HCT116 (cell line): ENCODE results near the gene ABCC2. TPM values are rescaled to one million over a fixed set of nuclear protein-coding genes. Genes with fewer than 3 reads are reported as not detected.

Source experiments
- ATAC-seq: fragments of 200-7000 bp; cut with Tn5 transposase; 2 replicates; pipeline ENCODE4 v1.9.1; 2020; ENCODE audit warnings: mild to moderate bottlenecking, moderate library complexity
- BruUV-seq: library from RNA; stranded (reverse); fragments of 400-500 nt; replicated peaks from 2 replicates; lab custom pipeline; 2021; lab: Mats Ljungman, UMichigan
- CTCF ChIA-PET: fragments of 300-600 bp; sonication (Branson Sonifier 250); formaldehyde crosslinking; loops from one replicate; lab custom pipeline; 2021; ENCODE audit warnings: antibody characterized with exemption; lab: Charles Lee
- POLR2A ChIA-PET: fragments of 300-600, 350-600 bp; sonication (Branson Sonifier 250); formaldehyde crosslinking; loops from one replicate; lab custom pipeline; 2021; ENCODE audit warnings: antibody characterized with exemption; lab: Charles Lee
- RAD21 ChIA-PET, 2 experiments: fragments of 300-600 bp; sonication (Branson Sonifier 250); formaldehyde crosslinking; loops; one replicate each; lab custom pipeline; 2023; ENCODE audit warnings: low total read pairs in 2 of 2; ENCODE audit not compliant: uncharacterized antibody in 2 of 2, unreplicated experiment in 2 of 2, low non-redundant PET in 1 of 2; lab: Charles Lee
- DNase-seq: peaks from one replicate; pipeline ENCODE4 v3.0.0-alpha.2; 2010; ENCODE audit warnings: low read depth, low spot score
- H2AFZ ChIP-seq: fragments of 200-600 bp; shearing (Covaris generic), sonication (generic); 2 replicates; pipeline ENCODE4 v1.6.1; 2017; ENCODE audit warnings: low read depth, mixed run types, mixed read lengths, antibody characterized with exemption, low read length; ENCODE audit not compliant: poor library complexity, severe bottlenecking
- H3K27ac ChIP-seq: 2 replicates; pipeline ENCODE4 v1.5.1; 2012; ENCODE audit warnings: low read depth, low read length
- H3K27me3 ChIP-seq: fragments of 200-600 bp; sonication (generic); 2 replicates; pipeline ENCODE4 v1.6.1; 2016; ENCODE audit warnings: mixed run types, low read length, mixed read lengths; ENCODE audit not compliant: insufficient read depth
- H3K36me3 ChIP-seq, 2 experiments: fragments of 200-500 bp in 1 of 2; fragments of 200-600 bp in 1 of 2; sonication (Bioruptor generic) in 1 of 2; sonication (generic) in 1 of 2; 2 replicates each; pipeline versions ENCODE4 v1.5.1 to v1.6.1; 2014 to 2016; ENCODE audit warnings: low read length in 2 of 2, inconsistent platforms in 1 of 2, mixed read lengths in 1 of 2, mixed run types in 1 of 2; ENCODE audit not compliant: insufficient read depth in 2 of 2, control insufficient read depth in 1 of 2
- H3K4me1 ChIP-seq, 2 experiments: fragments of 200-600 bp in 1 of 2; sonication (generic) in 1 of 2; 2 replicates each; pipeline versions ENCODE4 v1.5.1 to v1.6.1; 2012 to 2017; ENCODE audit warnings: low read length in 2 of 2, inconsistent platforms in 1 of 2, mild to moderate bottlenecking in 1 of 2, mixed read lengths in 1 of 2, mixed run types in 1 of 2, moderate library complexity in 1 of 2; ENCODE audit not compliant: insufficient read depth in 2 of 2, control insufficient read depth in 1 of 2
- H3K4me2 ChIP-seq: fragments of 200-600 bp; sonication (generic); 2 replicates; pipeline ENCODE4 v1.6.1; 2017; ENCODE audit warnings: mixed run types, low read length, mixed read lengths
- H3K4me3 ChIP-seq, 2 experiments: fragments of 200-600 bp in 1 of 2; sonication (generic) in 1 of 2; replicated peaks in 1 of 2; 2 replicates each; pipeline ENCODE4 v1.5.1; 2011 to 2016; ENCODE audit warnings: low read length in 2 of 2, control low read depth in 1 of 2, low read depth in 1 of 2, mild to moderate bottlenecking in 1 of 2, mixed read lengths in 1 of 2, mixed run types in 1 of 2
- H3K79me2 ChIP-seq: fragments of 200-600 bp; sonication (generic); 2 replicates; pipeline ENCODE4 v1.6.1; 2017; ENCODE audit warnings: mild to moderate bottlenecking, mixed run types, low read length, moderate library complexity, mixed read lengths; ENCODE audit not compliant: insufficient read depth
- H3K9ac ChIP-seq: fragments of 200-600 bp; sonication (generic); 2 replicates; pipeline ENCODE4 v1.6.1; 2016; ENCODE audit warnings: low read length, mixed read lengths
- H3K9me2 ChIP-seq: fragments of 200-600 bp; sonication (generic), shearing (Covaris generic); 2 replicates; pipeline ENCODE4 v1.6.1; 2017; ENCODE audit warnings: mixed run types, mild to moderate bottlenecking, moderate library complexity; ENCODE audit not compliant: insufficient read depth
- H3K9me3 ChIP-seq, 2 experiments: fragments of 200-500 bp in 1 of 2; fragments of 200-600 bp in 1 of 2; sonication (Bioruptor generic) in 1 of 2; sonication (generic) in 1 of 2; 2 replicates each; pipeline ENCODE4 v1.6.1; 2014 to 2017; ENCODE audit warnings: low read length in 2 of 2, mixed read lengths in 2 of 2, inconsistent platforms in 1 of 2, low read depth in 1 of 2, mild to moderate bottlenecking in 1 of 2, mixed run types in 1 of 2, moderate library complexity in 1 of 2; ENCODE audit not compliant: control insufficient read depth in 1 of 2, insufficient read depth in 1 of 2
- H4K20me1 ChIP-seq: fragments of 200-600 bp; sonication (generic), shearing (Covaris generic); 2 replicates; pipeline ENCODE4 v1.6.1; 2017; ENCODE audit warnings: mixed run types, mild to moderate bottlenecking, moderate library complexity; ENCODE audit not compliant: insufficient read depth
- CEBPB ChIP-seq: IDR thresholded peaks from 2 replicates; pipeline ENCODE4 v1.6.1; 2012; ENCODE audit warnings: low read depth
- EGR1 ChIP-seq: IDR thresholded peaks from 2 replicates; pipeline ENCODE4 v1.6.1; 2012; ENCODE audit warnings: low read depth
- EZH2 ChIP-seq: fragments of 200-600 bp; sonication (generic); IDR thresholded peaks from 2 replicates; pipeline ENCODE4 v1.6.1; 2017; ENCODE audit warnings: antibody characterized with exemption, mixed run types
- EZH2phosphoT487 ChIP-seq: fragments of 200-600 bp; IDR thresholded peaks from 2 replicates; pipeline ENCODE4 v1.6.1; 2018; ENCODE audit warnings: antibody characterized with exemption, borderline replicate concordance
- FOSL1 ChIP-seq: IDR thresholded peaks from 2 replicates; pipeline ENCODE4 v1.6.1; 2012; ENCODE audit warnings: low read depth
- POLR2A ChIP-seq: IDR thresholded peaks from 2 replicates; pipeline ENCODE4 v1.7.0; 2011; ENCODE audit warnings: borderline replicate concordance; ENCODE audit not compliant: insufficient read depth, insufficient read length; ENCODE audit errors: extremely low read depth
- POLR2AphosphoS5 ChIP-seq: IDR thresholded peaks from 2 replicates; pipeline ENCODE4 v1.6.1; 2011; ENCODE audit warnings: mild to moderate bottlenecking, low read depth, low read length, moderate library complexity
- RAD21 ChIP-seq: IDR thresholded peaks from 2 replicates; pipeline ENCODE4 v1.6.1; 2012; ENCODE audit warnings: low read depth, mild to moderate bottlenecking
- SIN3A ChIP-seq: IDR thresholded peaks from 2 replicates; pipeline ENCODE4 v1.6.1; 2012; ENCODE audit warnings: low read depth
- YY1 ChIP-seq: IDR thresholded peaks from 2 replicates; pipeline ENCODE4 v1.6.1; 2011; ENCODE audit warnings: low read length, low read depth, moderate library complexity, mild to moderate bottlenecking; ENCODE audit not compliant: insufficient replicate concordance; ENCODE audit errors: extremely low read depth
- ZNF274 ChIP-seq: fragments of 200-500 bp; sonication (Bioruptor generic); IDR thresholded peaks from 2 replicates; pipeline ENCODE4 v1.6.1; 2014; ENCODE audit warnings: mild to moderate bottlenecking, low read depth, low read length, inconsistent platforms
- intact Hi-C: fragments of 100-400 bp; cut with micrococcal nuclease; formaldehyde crosslinking; loops from 2 replicates; pipeline ENCODE4 v1.10.0; 2022
- total RNA-seq: library from RNA; stranded (reverse); gene quantifications from one replicate; pipeline ENCODE4 v1.2.1, GENCODE V29; 2021; ENCODE audit not compliant: unreplicated experiment
- TF ChIP-seq, protein P1 (sequence below): IDR thresholded peaks from 2 replicates; pipeline ENCODE4 v1.6.1; 2012
- TF ChIP-seq, protein P2 (sequence below), 3 experiments: fragments of 200-600 bp in 1 of 3; sonication (generic) in 1 of 3; IDR thresholded peaks in 2 of 3; conservative IDR thresholded peaks in 1 of 3; 2 replicates each; pipeline ENCODE4 v1.5.1; 2012 to 2017; ENCODE audit warnings: low read depth in 2 of 3, low read length in 2 of 3, antibody characterized with exemption in 1 of 3, borderline replicate concordance in 1 of 3, control low read depth in 1 of 3, mild to moderate bottlenecking in 1 of 3, mixed read lengths in 1 of 3, mixed run types in 1 of 3, moderate library complexity in 1 of 3; ENCODE audit not compliant: insufficient read depth in 1 of 3
- TF ChIP-seq, protein P3 (sequence below): IDR thresholded peaks from 2 replicates; pipeline ENCODE4 v1.6.1; 2011; ENCODE audit warnings: mild to moderate bottlenecking, low read length, moderate library complexity; ENCODE audit not compliant: insufficient replicate concordance; ENCODE audit errors: extremely low read depth

Gene ABCC2
- total RNA-seq, 1 experiment from 2014 or later, result 88.2 TPM

DNA sequence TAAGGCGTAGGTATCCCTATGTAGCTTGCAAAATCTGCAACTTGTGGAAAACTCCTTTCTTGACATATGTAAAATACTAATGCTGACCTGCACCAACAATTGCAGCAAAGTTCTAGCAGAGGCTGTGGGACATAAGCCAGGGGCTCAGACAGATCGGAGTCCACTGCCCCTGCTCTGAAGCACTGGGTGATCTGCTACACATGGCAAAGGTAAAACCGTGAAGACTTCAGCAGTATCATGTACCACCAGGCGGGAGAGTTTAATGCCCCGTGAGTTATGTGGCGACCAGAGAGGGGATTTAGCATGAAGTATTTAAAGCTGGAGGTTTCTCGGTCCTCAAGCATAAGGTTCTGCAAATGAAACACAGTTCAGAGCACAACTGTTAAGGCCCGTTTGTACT, 76.4 kb downstream of the ABCC2 start:
- no peak overlapping the region for H2AFZ ChIP-seq
- H3K4me2 ChIP-seq, result no peak overlapping the region
- no peaks in the 10 kb centered on the region for H3K36me3 ChIP-seq
- no peaks in the 10 kb centered on the region for H3K79me2 ChIP-seq
- H3K4me3 ChIP-seq, result no peak overlapping the region
- H3K9ac ChIP-seq, result no peak overlapping the region
- H4K20me1 ChIP-seq, result no peaks in the 10 kb centered on the region
- CTCF ChIA-PET, result interaction anchor here (0.8 to 2.9 kb wide), 10 partner anchors 12 to 250 kb away, joined by 3 to 38 read pairs (median 4); no protein-coding TSS in a partner anchor
- TF ChIP-seq EZH2phosphoT487 (no peak), ZNF274 (no peak), YY1 (no peak), EZH2 (no peak), FOSL1 (no peak), POLR2A (no peak), EGR1 (no peak), SIN3A (no peak), RAD21 (no peak), POLR2AphosphoS5 (no peak), CEBPB (no peak)
- TF ChIP-seq, protein P1, sequence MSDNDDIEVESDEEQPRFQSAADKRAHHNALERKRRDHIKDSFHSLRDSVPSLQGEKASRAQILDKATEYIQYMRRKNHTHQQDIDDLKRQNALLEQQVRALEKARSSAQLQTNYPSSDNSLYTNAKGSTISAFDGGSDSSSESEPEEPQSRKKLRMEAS, result no peak
- TF ChIP-seq, protein P2, sequence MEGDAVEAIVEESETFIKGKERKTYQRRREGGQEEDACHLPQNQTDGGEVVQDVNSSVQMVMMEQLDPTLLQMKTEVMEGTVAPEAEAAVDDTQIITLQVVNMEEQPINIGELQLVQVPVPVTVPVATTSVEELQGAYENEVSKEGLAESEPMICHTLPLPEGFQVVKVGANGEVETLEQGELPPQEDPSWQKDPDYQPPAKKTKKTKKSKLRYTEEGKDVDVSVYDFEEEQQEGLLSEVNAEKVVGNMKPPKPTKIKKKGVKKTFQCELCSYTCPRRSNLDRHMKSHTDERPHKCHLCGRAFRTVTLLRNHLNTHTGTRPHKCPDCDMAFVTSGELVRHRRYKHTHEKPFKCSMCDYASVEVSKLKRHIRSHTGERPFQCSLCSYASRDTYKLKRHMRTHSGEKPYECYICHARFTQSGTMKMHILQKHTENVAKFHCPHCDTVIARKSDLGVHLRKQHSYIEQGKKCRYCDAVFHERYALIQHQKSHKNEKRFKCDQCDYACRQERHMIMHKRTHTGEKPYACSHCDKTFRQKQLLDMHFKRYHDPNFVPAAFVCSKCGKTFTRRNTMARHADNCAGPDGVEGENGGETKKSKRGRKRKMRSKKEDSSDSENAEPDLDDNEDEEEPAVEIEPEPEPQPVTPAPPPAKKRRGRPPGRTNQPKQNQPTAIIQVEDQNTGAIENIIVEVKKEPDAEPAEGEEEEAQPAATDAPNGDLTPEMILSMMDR (IDR thresholded peaks at IDR 0.05 in 2 of 3, conservative IDR thresholded peaks at IDR 0.05 in 1 of 3; ENCODE audit: borderline replicate concordance in 1 of 3, insufficient read depth in 1 of 3, low read depth in 2 of 3, low read length in 2 of 3), result no peak
- TF ChIP-seq, protein P3, sequence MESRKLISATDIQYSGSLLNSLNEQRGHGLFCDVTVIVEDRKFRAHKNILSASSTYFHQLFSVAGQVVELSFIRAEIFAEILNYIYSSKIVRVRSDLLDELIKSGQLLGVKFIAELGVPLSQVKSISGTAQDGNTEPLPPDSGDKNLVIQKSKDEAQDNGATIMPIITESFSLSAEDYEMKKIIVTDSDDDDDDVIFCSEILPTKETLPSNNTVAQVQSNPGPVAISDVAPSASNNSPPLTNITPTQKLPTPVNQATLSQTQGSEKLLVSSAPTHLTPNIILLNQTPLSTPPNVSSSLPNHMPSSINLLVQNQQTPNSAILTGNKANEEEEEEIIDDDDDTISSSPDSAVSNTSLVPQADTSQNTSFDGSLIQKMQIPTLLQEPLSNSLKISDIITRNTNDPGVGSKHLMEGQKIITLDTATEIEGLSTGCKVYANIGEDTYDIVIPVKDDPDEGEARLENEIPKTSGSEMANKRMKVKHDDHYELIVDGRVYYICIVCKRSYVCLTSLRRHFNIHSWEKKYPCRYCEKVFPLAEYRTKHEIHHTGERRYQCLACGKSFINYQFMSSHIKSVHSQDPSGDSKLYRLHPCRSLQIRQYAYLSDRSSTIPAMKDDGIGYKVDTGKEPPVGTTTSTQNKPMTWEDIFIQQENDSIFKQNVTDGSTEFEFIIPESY, result no peak
- POLR2A ChIA-PET, result interaction anchor here (1.4 to 1.5 kb wide), 2 partner anchors 147 to 186 kb away, joined by 3 to 11 read pairs; no protein-coding TSS in a partner anchor
- RAD21 ChIA-PET, result interaction anchor here in 1 of 2 experiments (1.1 kb wide), 1 partner anchor 243 kb away, joined by 6 read pairs; no protein-coding TSS in a partner anchor
- H3K9me2 ChIP-seq, result no peaks in the 10 kb centered on the region
- no peaks in the 10 kb centered on the region for H3K27me3 ChIP-seq
- no peak overlapping the region for H3K27ac ChIP-seq
- H3K9me3 ChIP-seq, result no peaks in the 10 kb centered on the region
- DNase-seq (no peak), ATAC-seq (no peak)
- intact Hi-C loops, result loop anchor here (5.0 to 10.0 kb wide), 3 partner anchors 108 to 656 kb away; partner anchors contain the start of genes DNMBP and SEC31B
- peaks cover 3 to 8% of the 10 kb centered on the region in 2 experiments; a peak in 2 of 4 replicates for H3K4me1 ChIP-seq
- BruUV-seq, result no TSS peak
